Activated B cell treated with CpG ODN at 0.5 μM for 24 hours (primary cell): ENCODE data around the gene KLC1. TPM values are rescaled to one million over a fixed set of nuclear protein-coding genes. Genes with fewer than 3 reads are reported as not detected.

ENCODE experiments used
- ATAC-seq: fragments of 200-7000 bp; cut with Tn5 transposase; one replicate; pipeline ENCODE4 v1.10.0; 2021; ENCODE audit warnings: low read depth, mild to moderate bottlenecking, moderate library complexity
- CTCF ChIA-PET: fragments of 350-600 bp; sonication (Branson Sonifier 250); formaldehyde crosslinking; loops from one replicate; lab custom pipeline; 2021; ENCODE audit warnings: antibody characterized with exemption; lab: Charles Lee
- POLR2A ChIA-PET: fragments of 350-600 bp; sonication (Branson Sonifier 250); formaldehyde crosslinking; loops from one replicate; lab custom pipeline; 2021; ENCODE audit warnings: antibody characterized with exemption; lab: Charles Lee
- DNase-seq: peaks from one replicate; pipeline ENCODE4 v3.0.0; 2022
- H3K27ac Mint-ChIP-seq: one replicate; pipeline ENCODE4 v1.8.0; 2020; ENCODE audit warnings: mixed read lengths
- H3K27me3 Mint-ChIP-seq: one replicate; pipeline ENCODE4 v1.8.0; 2021; ENCODE audit warnings: mixed read lengths
- H3K36me3 Mint-ChIP-seq: one replicate; pipeline ENCODE4 v1.8.0; 2021; ENCODE audit warnings: low read depth, mixed read lengths
- H3K4me1 Mint-ChIP-seq: one replicate; pipeline ENCODE4 v1.8.0; 2021; ENCODE audit warnings: mixed read lengths
- H3K4me3 Mint-ChIP-seq: one replicate; pipeline ENCODE4 v1.8.0; 2020; ENCODE audit warnings: mild to moderate bottlenecking, mixed read lengths
- H3K9me3 Mint-ChIP-seq: one replicate; pipeline ENCODE4 v1.8.0; 2020; ENCODE audit warnings: mixed read lengths
- CTCF ChIP-seq: fragments of 200-600 bp; IDR thresholded peaks from one replicate; pipeline ENCODE4 v1.8.0; 2022; ENCODE audit warnings: antibody characterized with exemption, mild to moderate bottlenecking
- intact Hi-C: fragments of 100-400 bp; cut with micrococcal nuclease; formaldehyde crosslinking; loops from one replicate; pipeline ENCODE4 v1.15.1; 2024
- total RNA-seq: library from RNA; stranded (reverse); gene quantifications from 2 replicates; pipeline ENCODE4 v1.2.3, GENCODE V29; 2022

The KLC1 gene
- total RNA-seq, 1 donor from 2014 or later, result 153 TPM

DNA sequence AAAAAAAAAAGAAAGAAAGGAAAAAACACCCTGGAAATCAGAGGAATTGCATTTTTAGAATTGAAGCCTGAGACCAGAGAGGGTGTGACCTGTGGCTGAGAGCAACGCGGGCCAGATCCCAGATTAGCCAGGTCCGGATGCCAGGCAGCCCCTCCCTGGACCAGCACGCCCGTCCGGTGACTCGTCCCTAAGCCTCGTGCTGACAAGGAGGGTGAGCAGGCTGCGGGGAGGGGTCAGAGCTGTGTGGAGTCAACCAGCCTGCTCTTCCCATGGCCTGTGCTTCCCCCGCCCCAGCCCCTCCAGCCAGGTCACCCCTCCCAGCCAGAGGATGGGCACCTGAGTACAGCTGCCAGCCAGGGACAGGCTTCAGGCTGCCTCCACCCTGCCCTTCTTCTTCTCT, 4.2 kb upstream of the KLC1 start:
- Mint-ChIP-seq H3K27ac (no peak overlapping the region), H3K36me3 (peaks cover under 1% of the 10 kb centered on the region), H3K27me3 (no peaks in the 10 kb centered on the region), H3K4me3 (peak overlapping the region; percentile 72), H3K4me1 (peaks cover 45% of the 10 kb centered on the region), H3K9me3 (no peaks in the 10 kb centered on the region)
- intact Hi-C loops, result loop anchor here (1.0 to 5.0 kb wide), 4 partner anchors 10 to 238 kb away; partner anchors contain the start of gene MARK3
- ATAC-seq (no peak), DNase-seq (no peak)
- CTCF ChIA-PET, result interaction anchor here (1.1 kb wide), 1 partner anchor 55 kb away, joined by 4 read pairs; no protein-coding TSS in a partner anchor
- POLR2A ChIA-PET, result interaction anchor here (0.7 to 1.2 kb wide), 2 partner anchors 67 to 850 kb away, joined by 3 to 5 read pairs; no protein-coding TSS in a partner anchor
- TF ChIP-seq CTCF, result no peak

DNA sequence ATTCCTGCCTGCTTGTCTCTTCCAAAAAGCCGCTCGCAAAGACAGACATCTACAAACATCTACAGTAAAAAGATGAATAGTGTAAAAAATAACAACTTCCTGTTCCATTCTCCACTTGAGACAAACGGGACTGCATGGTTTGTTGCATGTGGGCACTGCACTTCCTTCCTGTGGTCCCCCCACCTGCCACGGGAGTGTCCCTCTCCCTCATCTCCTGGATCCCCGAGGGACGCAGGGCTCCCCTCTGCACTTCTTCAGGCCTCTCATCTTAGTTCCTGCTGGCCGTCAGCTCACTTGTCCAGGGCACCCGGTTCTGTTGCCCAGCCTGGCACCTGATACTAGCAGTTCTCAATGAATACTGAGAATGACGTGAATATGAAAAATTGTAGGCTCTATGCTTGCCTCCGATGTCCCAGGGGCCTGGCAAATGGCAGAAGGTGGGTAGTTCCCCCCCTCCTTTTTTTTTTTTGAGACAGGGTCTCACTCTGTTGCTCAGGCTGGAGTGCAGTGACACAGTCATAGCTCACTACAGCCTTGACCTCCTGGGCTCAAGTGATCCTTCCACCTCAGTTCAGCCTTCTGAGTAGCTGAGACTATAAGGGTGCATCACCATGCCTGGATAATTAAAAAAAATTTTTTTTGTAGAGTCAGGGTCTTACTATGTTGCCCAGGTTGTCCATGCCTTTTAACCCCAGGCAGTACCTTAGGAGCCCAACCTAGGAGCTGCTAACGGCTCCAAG, 3.5 kb upstream of the KLC1 start:
- peaks cover 52% of the 10 kb centered on the region for H3K4me1 Mint-ChIP-seq
- H3K4me3 Mint-ChIP-seq, result peak overlapping the region; percentile 72
- peaks cover 2% of the 10 kb centered on the region for H3K36me3 Mint-ChIP-seq
- DNase-seq (peak; percentile 39), ATAC-seq (peak; percentile 19)
- intact Hi-C loops, result loop anchor here (1.0 to 5.0 kb wide), 4 partner anchors 10 to 238 kb away; partner anchors contain the start of gene MARK3
- H3K27ac Mint-ChIP-seq, result peak overlapping the region; percentile 71
- CTCF ChIA-PET, result no interaction called here
- no peaks in the 10 kb centered on the region for H3K9me3 Mint-ChIP-seq
- POLR2A ChIA-PET, result interaction anchor here (0.7 to 1.2 kb wide), 2 partner anchors 9 to 67 kb away, joined by 3 to 5 read pairs; no protein-coding TSS in a partner anchor
- TF ChIP-seq CTCF, result no peak
- H3K27me3 Mint-ChIP-seq, result no peaks in the 10 kb centered on the region

GRCh38 chr14:103626146-103626850, 2.7 kb upstream of the KLC1 start:
- no peaks in the 10 kb centered on the region for H3K27me3 Mint-ChIP-seq
- peaks cover 55% of the 10 kb centered on the region for H3K4me1 Mint-ChIP-seq
- intact Hi-C loops, result loop anchor here (5.0 kb wide), 2 partner anchors 66 to 239 kb away; partner anchors contain the start of gene MARK3
- no peaks in the 10 kb centered on the region for H3K9me3 Mint-ChIP-seq
- peak overlapping the region; percentile 35 for H3K4me3 Mint-ChIP-seq
- H3K27ac Mint-ChIP-seq, result peak overlapping the region; percentile 30
- no peak for DNase-seq
- ChIA-PET CTCF (no interaction called here), POLR2A (interaction anchor here (0.7 kb wide), 1 partner anchor 8 kb away, joined by 5 read pairs; no protein-coding TSS in a partner anchor)
- TF ChIP-seq CTCF, result no peak
- peaks cover 2% of the 10 kb centered on the region for H3K36me3 Mint-ChIP-seq
- ATAC-seq, result no peak

DNA sequence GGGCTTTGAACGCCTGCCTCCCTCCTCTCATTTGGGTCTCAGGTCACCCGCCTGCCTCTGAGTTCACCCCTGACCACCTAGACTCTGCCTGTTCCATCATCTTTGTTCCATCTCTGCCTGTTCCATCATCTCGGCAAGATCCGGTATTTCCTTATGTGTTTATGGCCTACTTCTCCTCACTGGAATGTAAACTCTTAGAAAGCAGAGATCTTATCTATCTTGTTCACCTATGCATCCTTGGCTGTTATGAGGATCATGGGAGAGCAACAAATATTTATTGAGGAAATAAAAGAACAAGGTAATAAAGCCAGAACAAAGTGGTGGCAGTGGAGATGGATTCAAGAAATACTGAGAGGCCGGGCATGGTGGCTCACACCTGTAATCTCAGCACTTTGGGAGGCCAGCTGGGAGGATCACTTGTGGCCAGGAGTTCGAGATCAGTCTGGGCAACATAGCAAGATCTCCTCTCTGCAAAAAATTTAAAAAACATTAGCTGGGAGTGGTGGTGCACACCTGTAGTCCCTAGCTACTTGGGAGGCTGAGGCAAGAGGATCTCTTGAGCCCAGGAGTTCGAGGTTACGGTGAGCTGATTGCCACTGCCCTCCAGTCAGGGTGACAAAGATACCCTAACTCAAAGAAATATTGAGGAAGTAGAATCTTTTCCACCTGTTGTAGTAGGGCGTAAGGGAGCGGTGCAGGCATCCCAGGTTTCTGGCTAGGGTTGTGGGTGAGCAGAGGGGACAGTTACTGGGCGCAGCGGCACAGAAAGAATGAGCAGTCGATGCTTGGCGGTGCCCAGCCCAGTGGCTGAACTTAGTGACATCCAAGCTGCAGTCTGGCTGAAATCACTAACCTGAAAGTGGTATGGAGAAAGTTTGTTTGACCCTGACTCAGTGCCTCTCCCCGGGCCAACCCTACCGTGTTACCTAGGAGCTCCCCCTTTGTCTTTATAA, 1.7 kb upstream of the KLC1 start:
- peak overlapping the region; percentile 85 for H3K4me3 Mint-ChIP-seq
- no peak overlapping the region for H3K27ac Mint-ChIP-seq
- no peaks in the 10 kb centered on the region for H3K9me3 Mint-ChIP-seq
- peaks cover 3% of the 10 kb centered on the region for H3K36me3 Mint-ChIP-seq
- H3K4me1 Mint-ChIP-seq, result peaks cover 58% of the 10 kb centered on the region
- intact Hi-C loops, result loop anchor here (2.0 to 5.0 kb wide), 4 partner anchors 65 to 293 kb away; partner anchors contain the start of genes BAG5, COA8 and MARK3
- DNase-seq, result no peak
- H3K27me3 Mint-ChIP-seq, result no peaks in the 10 kb centered on the region
- TF ChIP-seq CTCF, result no peak
- ATAC-seq, result no peak
- CTCF ChIA-PET, result no interaction called here
- POLR2A ChIA-PET, result interaction anchor here (1.0 kb wide), 1 partner anchor 23 kb away, joined by 3 read pairs; no protein-coding TSS in a partner anchor
